Measurements from ENCODE around the gene RAC3. TPM values are rescaled to one million over a fixed set of nuclear protein-coding genes. Genes with fewer than 3 reads are reported as not detected.

Gene RAC3
- total RNA-seq, 1 experiment from 2014 or later: 84.8 TPM

GRCh38 chr17:82008258-82008940 is 23.1 kb upstream of the RAC3 start:
- Histone ChIP-seq H3K27me3 (ENCODE audit: insufficient read depth, low read length) (no peaks in the 10 kb centered on the region), H2AK5ac (ENCODE audit: insufficient read length, low read length) (no peak overlapping the region), H2BK120ac (ENCODE audit: low read depth, low read length, poor library complexity, severe bottlenecking) (no peak overlapping the region), H3K18ac (ENCODE audit: insufficient read length, low read depth, low read length) (no peak overlapping the region), H3K79me1 (ENCODE audit: insufficient read depth, low read depth, low read length, poor library complexity, severe bottlenecking) (no peaks in the 10 kb centered on the region), H2AFZ (ENCODE audit: low read length) (no peak overlapping the region), H3K23ac (ENCODE audit: insufficient read length, low read depth, low read length) (no peak overlapping the region), H3K4me1 (ENCODE audit: insufficient read depth, low read length) (no peaks in the 10 kb centered on the region), H3K27ac (ENCODE audit: insufficient read length, low read depth, low read length) (no peak overlapping the region), H3K79me2 (ENCODE audit: insufficient read depth, low read length) (no peaks in the 10 kb centered on the region), H4K20me1 (ENCODE audit: control insufficient read depth, insufficient read depth, insufficient read length) (no peaks in the 10 kb centered on the region), H3K23me2 (ENCODE audit: insufficient read length, low read depth, low read length, poor library complexity, severe bottlenecking) (no peaks in the 10 kb centered on the region), H3K9ac (ENCODE audit: extremely low read depth, insufficient read length, low read length) (no peak overlapping the region), H2BK12ac (ENCODE audit: insufficient read length, low read depth, low read length) (no peak overlapping the region), H2BK20ac (ENCODE audit: low read depth, low read length, poor library complexity, severe bottlenecking) (no peak overlapping the region), H2BK5ac (ENCODE audit: insufficient read length, low read length) (no peak overlapping the region), H3K4me2 (ENCODE audit: insufficient read depth, insufficient read length, low read length) (no peak overlapping the region), H3T11ph (ENCODE audit: low read length) (no peak overlapping the region), H3K56ac (ENCODE audit: insufficient read length, low read depth, low read length) (no peak overlapping the region), H4K8ac (replicated peaks; ENCODE audit: insufficient read length, low read depth, low read length) (no peak overlapping the region), H4K5ac (ENCODE audit: insufficient read length, low read depth, low read length) (no peak overlapping the region), H3K14ac (ENCODE audit: insufficient read depth, low read length) (no peak overlapping the region), H2BK15ac (ENCODE audit: low read depth, low read length) (no peak overlapping the region), H3K9me3 (ENCODE audit: control insufficient read depth, low read depth, low read length) (no peaks in the 10 kb centered on the region), H4K91ac (ENCODE audit: insufficient read length, low read depth, low read length) (no peak overlapping the region), H3K4ac (ENCODE audit: low read depth, low read length) (no peak overlapping the region)
- no CpG with 5 or more reads among the region's 26 CpGs for WGBS (ENCODE audit: extremely low coverage, insufficient read length, low lambda C conversion rate)
- no peak overlapping the region for H3K27ac Mint-ChIP-seq
- DNase-seq: no peak
- no peak overlapping the region for H3K4me3 Mint-ChIP-seq
- 0 out of 4 replicates have a peak, but pooled peaks cover 0 to 2% of the 10 kb centered on the region in 2 experiments for H3K4me1 Mint-ChIP-seq
- H3K27me3 Mint-ChIP-seq (ENCODE audit: low read depth): no peaks in the 10 kb centered on the region; the same call in 1 of the 2 replicates
- no peaks in the 10 kb centered on the region for H3K36me3 Mint-ChIP-seq (ENCODE audit: insufficient read depth in 1 of 3, low read depth in 3 of 3)
- no peaks in the 10 kb centered on the region for H3K9me3 Mint-ChIP-seq
- no peak for TF ChIP-seq CTCF (conservative IDR thresholded peaks at IDR 0.05)

Data from H9 (cell line).